ENCODE data around the gene ATP8B4.
"Not testable (repeated sequence)": the region's sequence is repeated elsewhere in the genome, so short reads cannot be mapped to it uniquely, and the experiment has no call there.

The ATP8B4 gene

GRCh38 chr15:50003786-50004334 lies 115.2 kb downstream of the ATP8B4 start:
- no peak for FAIRE-seq

- no peak for FAIRE-seq
These were observed 127.4 kb downstream of the ATP8B4 start for GRCh38 chr15:49991587-49991986.

GRCh38 chr15:49990835-49991545 lies 128.0 kb downstream of the ATP8B4 start:
- FAIRE-seq: no peak

- no peak for FAIRE-seq
These were observed 129.5 kb downstream of the ATP8B4 start for GRCh38 chr15:49989498-49989897.

- no peak for FAIRE-seq
These were observed 130.3 kb downstream of the ATP8B4 start for GRCh38 chr15:49988766-49989165.

- FAIRE-seq: no peak
These were observed 131.1 kb downstream of the ATP8B4 start for GRCh38 chr15:49987896-49988295.

GRCh38 chr15:49987198-49987785 lies 131.7 kb downstream of the ATP8B4 start:
- FAIRE-seq: no peak

GRCh38 chr15:49986326-49986725 lies 132.7 kb downstream of the ATP8B4 start:
- no peak for FAIRE-seq

GRCh38 chr15:49985463-49985862 lies 133.6 kb downstream of the ATP8B4 start:
- FAIRE-seq: no peak

GRCh38 chr15:49984436-49984835 lies 134.6 kb downstream of the ATP8B4 start:
- FAIRE-seq: no peak

GRCh38 chr15:49982584-49982983 lies 136.4 kb downstream of the ATP8B4 start:
- FAIRE-seq: no peak

GRCh38 chr15:49979705-49980382 lies 139.2 kb downstream of the ATP8B4 start:
- no peak for FAIRE-seq

GRCh38 chr15:49978121-49978520 lies 140.9 kb downstream of the ATP8B4 start:
- FAIRE-seq: no peak

GRCh38 chr15:49977306-49977705 lies 141.7 kb downstream of the ATP8B4 start:
- no peak for FAIRE-seq

- FAIRE-seq: no peak
These were observed 154.5 kb downstream of the ATP8B4 start for GRCh38 chr15:49964551-49964950.

GRCh38 chr15:49964061-49964460 lies 155.0 kb downstream of the ATP8B4 start:
- FAIRE-seq: no peak

GRCh38 chr15:49963033-49963772 lies 155.8 kb downstream of the ATP8B4 start:
- FAIRE-seq: not testable (repeated sequence)

GRCh38 chr15:49962044-49962602 lies 156.9 kb downstream of the ATP8B4 start:
- no peak for FAIRE-seq

- FAIRE-seq: no peak
These were observed 165.6 kb downstream of the ATP8B4 start for GRCh38 chr15:49953421-49953820.

GRCh38 chr15:49946681-49947080 lies 172.4 kb downstream of the ATP8B4 start:
- no peak for FAIRE-seq

GRCh38 chr15:49934487-49934886 lies 184.5 kb downstream of the ATP8B4 start:
- FAIRE-seq: no peak

- FAIRE-seq: no peak
These were observed 191.7 kb downstream of the ATP8B4 start for GRCh38 chr15:49927189-49927861.
